Suprapubic skin (tissue), 4 donors: ENCODE results near the gene MDFIC. TPM values are rescaled to one million over a fixed set of nuclear protein-coding genes. Genes with fewer than 3 reads are reported as not detected.

Experiments used
- DNase-seq, 2 donors: peaks; one replicate each; pipeline ENCODE4 v3.0.0-alpha.2; 2019; ENCODE audit warnings: low spot score in 2 of 2
- H3K27ac ChIP-seq: fragments of 200-600 bp; sonication (generic); one replicate; pipeline ENCODE4 v1.5.1; 2019
- H3K27me3 ChIP-seq: fragments of 200-600 bp; sonication (generic); one replicate; pipeline ENCODE4 v1.5.1; 2019
- H3K36me3 ChIP-seq: fragments of 200-600 bp; sonication (generic); one replicate; pipeline ENCODE4 v1.5.1; 2019
- H3K4me1 ChIP-seq: fragments of 200-600 bp; sonication (generic); one replicate; pipeline ENCODE4 v1.5.1; 2019
- H3K4me3 ChIP-seq: fragments of 200-600 bp; sonication (generic); one replicate; pipeline ENCODE4 v1.5.1; 2019; ENCODE audit warnings: mild to moderate bottlenecking
- H3K9me3 ChIP-seq: fragments of 200-600 bp; sonication (generic); one replicate; pipeline ENCODE4 v1.5.1; 2019
- CTCF ChIP-seq, 2 donors: fragments of 200-600 bp in 1 of 2; fragments of 450-650 bp in 1 of 2; sonication (generic) in 1 of 2; IDR thresholded peaks; one replicate each; pipeline ENCODE4 v1.5.1; 2016 to 2019; ENCODE audit warnings: antibody characterized with exemption in 2 of 2, mild to moderate bottlenecking in 1 of 2, moderate library complexity in 1 of 2
- EP300 ChIP-seq: sonication (generic); formaldehyde crosslinking; IDR thresholded peaks from one replicate; pipeline ENCODE4 v1.6.1; 2017; ENCODE audit warnings: antibody characterized with exemption
- POLR2A ChIP-seq, 2 donors: fragments of 450-650 bp; IDR thresholded peaks; one replicate each; pipeline ENCODE4 v1.6.1; 2017; ENCODE audit warnings: antibody characterized with exemption in 2 of 2, mild to moderate bottlenecking in 2 of 2, moderate library complexity in 2 of 2
- POLR2AphosphoS5 ChIP-seq, 3 donors: sonication (generic); formaldehyde crosslinking; IDR thresholded peaks; one replicate each; pipeline ENCODE4 v1.6.1; 2017; ENCODE audit warnings: antibody characterized with exemption in 3 of 3
- WGBS: methylation state at CpG from one replicate; pipeline ENCODE4 v1.1.5; 2018; 5-methylcytosine and 5-hydroxymethylcytosine counted together
- total RNA-seq, 4 donors: library from RNA; depleted of rRNA; stranded (reverse); fragments of >200 nt; gene quantifications; one replicate each; pipeline ENCODE4 v1.1.0, GENCODE V29; 2016

Gene MDFIC
- total RNA-seq, 4 donors from 2014 or later: 15.7 to 37.8 (median 28.1) TPM

GRCh38 chr7:114966156-114966555 lies 44.3 kb downstream of the MDFIC start:
- Histone ChIP-seq H3K27me3 (no peaks in the 10 kb centered on the region), H3K4me3 (no peak overlapping the region), H3K4me1 (no peaks in the 10 kb centered on the region), H3K9me3 (no peaks in the 10 kb centered on the region), H3K27ac (no peak overlapping the region), H3K36me3 (no peaks in the 10 kb centered on the region)
- TF ChIP-seq CTCF (IDR thresholded peaks at IDR 0.05): no peak
- DNase-seq: no peak
- 85% methylated on average over 2 of the region's 2 CpGs for WGBS

- Histone ChIP-seq H3K4me3 (no peak overlapping the region), H3K36me3 (no peaks in the 10 kb centered on the region), H3K9me3 (no peaks in the 10 kb centered on the region), H3K27ac (no peak overlapping the region), H3K4me1 (no peaks in the 10 kb centered on the region), H3K27me3 (no peaks in the 10 kb centered on the region)
- WGBS: 97% methylated on average over 4 of the region's 4 CpGs
- TF ChIP-seq EP300 (no peak), POLR2A (IDR thresholded peaks at IDR 0.05) (no peak)
- no peak for DNase-seq
Measured at GRCh38 chr7:114969096-114969495, 47.2 kb downstream of the MDFIC start.

- TF ChIP-seq POLR2A (IDR thresholded peaks at IDR 0.05) (no peak), EP300 (no peak), CTCF (IDR thresholded peaks at IDR 0.05) (no peak), POLR2AphosphoS5 (IDR thresholded peaks at IDR 0.05) (no peak)
- WGBS: 92% methylated on average over 3 of the region's 3 CpGs
- no peaks in the 10 kb centered on the region for H3K36me3 ChIP-seq
- no peaks in the 10 kb centered on the region for H3K4me1 ChIP-seq
- no peaks in the 10 kb centered on the region for H3K27me3 ChIP-seq
- DNase-seq: no peak
- no peaks in the 10 kb centered on the region for H3K9me3 ChIP-seq
- H3K27ac ChIP-seq: no peak overlapping the region
- no peak overlapping the region for H3K4me3 ChIP-seq
Measured at GRCh38 chr7:114970308-114970707, 48.4 kb downstream of the MDFIC start.

GRCh38 chr7:114970732-114971131 lies 48.8 kb downstream of the MDFIC start:
- 96% methylated on average over 1 of the region's 1 CpG for WGBS
- Histone ChIP-seq H3K27me3 (no peaks in the 10 kb centered on the region), H3K9me3 (no peaks in the 10 kb centered on the region), H3K36me3 (no peaks in the 10 kb centered on the region), H3K4me1 (no peaks in the 10 kb centered on the region), H3K27ac (no peak overlapping the region), H3K4me3 (no peak overlapping the region)
- TF ChIP-seq POLR2AphosphoS5 (IDR thresholded peaks at IDR 0.05): no peak
- no peak for TF ChIP-seq CTCF (IDR thresholded peaks at IDR 0.05)
- no peak for TF ChIP-seq POLR2A (IDR thresholded peaks at IDR 0.05)
- TF ChIP-seq EP300: no peak
- DNase-seq: no peak

GRCh38 chr7:114972567-114972966 lies 50.7 kb downstream of the MDFIC start:
- Histone ChIP-seq H3K4me1 (no peaks in the 10 kb centered on the region), H3K9me3 (no peaks in the 10 kb centered on the region), H3K27ac (no peak overlapping the region), H3K27me3 (no peaks in the 10 kb centered on the region), H3K4me3 (no peak overlapping the region), H3K36me3 (no peaks in the 10 kb centered on the region)
- DNase-seq: no peak
- WGBS: 98% methylated on average over 3 of the region's 3 CpGs
- TF ChIP-seq POLR2AphosphoS5 (IDR thresholded peaks at IDR 0.05): no peak

GRCh38 chr7:114973147-114973546 lies 51.3 kb downstream of the MDFIC start:
- Histone ChIP-seq H3K36me3 (no peaks in the 10 kb centered on the region), H3K4me1 (no peaks in the 10 kb centered on the region), H3K9me3 (no peaks in the 10 kb centered on the region), H3K27ac (no peak overlapping the region), H3K27me3 (no peaks in the 10 kb centered on the region), H3K4me3 (no peak overlapping the region)
- 69% methylated on average over 3 of the region's 3 CpGs for WGBS
- no peak for DNase-seq
- TF ChIP-seq CTCF (IDR thresholded peaks at IDR 0.05) (no peak), POLR2AphosphoS5 (IDR thresholded peaks at IDR 0.05) (no peak), EP300 (no peak), POLR2A (IDR thresholded peaks at IDR 0.05) (no peak)
